HL-60 (cell line): Measurements from ENCODE around the gene RUFY4.

Experiments
- CTCF ChIP-seq: IDR thresholded peaks from one replicate; pipeline ENCODE4 v1.5.1; 2011; ENCODE audit warnings: low read length, control low read depth, inconsistent platforms; ENCODE audit not compliant: insufficient read depth
- GABPA ChIP-seq: IDR thresholded peaks from 2 replicates; pipeline ENCODE4 v1.6.1; 2012; ENCODE audit warnings: low read depth
- POLR2AphosphoS5 ChIP-seq: IDR thresholded peaks from 2 replicates; pipeline ENCODE4 v1.6.1; 2012; ENCODE audit warnings: low read depth
- SPI1 ChIP-seq: IDR thresholded peaks from 2 replicates; pipeline ENCODE4 v1.6.1; 2012; ENCODE audit warnings: low read depth, mild to moderate bottlenecking, borderline replicate concordance
- TF ChIP-seq, protein P1 (sequence below): IDR thresholded peaks from 2 replicates; pipeline ENCODE4 v1.6.1; 2012; ENCODE audit warnings: low read depth; ENCODE audit not compliant: insufficient replicate concordance

- TF ChIP-seq CTCF, result no peak
- TF ChIP-seq, protein P1, sequence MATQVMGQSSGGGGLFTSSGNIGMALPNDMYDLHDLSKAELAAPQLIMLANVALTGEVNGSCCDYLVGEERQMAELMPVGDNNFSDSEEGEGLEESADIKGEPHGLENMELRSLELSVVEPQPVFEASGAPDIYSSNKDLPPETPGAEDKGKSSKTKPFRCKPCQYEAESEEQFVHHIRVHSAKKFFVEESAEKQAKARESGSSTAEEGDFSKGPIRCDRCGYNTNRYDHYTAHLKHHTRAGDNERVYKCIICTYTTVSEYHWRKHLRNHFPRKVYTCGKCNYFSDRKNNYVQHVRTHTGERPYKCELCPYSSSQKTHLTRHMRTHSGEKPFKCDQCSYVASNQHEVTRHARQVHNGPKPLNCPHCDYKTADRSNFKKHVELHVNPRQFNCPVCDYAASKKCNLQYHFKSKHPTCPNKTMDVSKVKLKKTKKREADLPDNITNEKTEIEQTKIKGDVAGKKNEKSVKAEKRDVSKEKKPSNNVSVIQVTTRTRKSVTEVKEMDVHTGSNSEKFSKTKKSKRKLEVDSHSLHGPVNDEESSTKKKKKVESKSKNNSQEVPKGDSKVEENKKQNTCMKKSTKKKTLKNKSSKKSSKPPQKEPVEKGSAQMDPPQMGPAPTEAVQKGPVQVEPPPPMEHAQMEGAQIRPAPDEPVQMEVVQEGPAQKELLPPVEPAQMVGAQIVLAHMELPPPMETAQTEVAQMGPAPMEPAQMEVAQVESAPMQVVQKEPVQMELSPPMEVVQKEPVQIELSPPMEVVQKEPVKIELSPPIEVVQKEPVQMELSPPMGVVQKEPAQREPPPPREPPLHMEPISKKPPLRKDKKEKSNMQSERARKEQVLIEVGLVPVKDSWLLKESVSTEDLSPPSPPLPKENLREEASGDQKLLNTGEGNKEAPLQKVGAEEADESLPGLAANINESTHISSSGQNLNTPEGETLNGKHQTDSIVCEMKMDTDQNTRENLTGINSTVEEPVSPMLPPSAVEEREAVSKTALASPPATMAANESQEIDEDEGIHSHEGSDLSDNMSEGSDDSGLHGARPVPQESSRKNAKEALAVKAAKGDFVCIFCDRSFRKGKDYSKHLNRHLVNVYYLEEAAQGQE, result no peak
- TF ChIP-seq POLR2AphosphoS5, result no peak
- TF ChIP-seq GABPA, result no peak
- no peak for TF ChIP-seq SPI1
Observed at GRCh38 chr2:218059289-218059688, 9.8 kb upstream of the RUFY4 start.
